ENCODE results near the gene TMEM185A. TPM values are rescaled to one million over a fixed set of nuclear protein-coding genes. Genes with fewer than 3 reads are reported as not detected.

The TMEM185A gene
- total RNA-seq = 11.1 and 14.6 TPM in 2 replicates

GRCh38 chrX:149631234-149632165 is at the start of gene TMEM185A:
TMEM185A (minus strand) TSS chrX:149631792; CDS start chrX:149631580, 212 bp downstream.

GRCh38 chrX:149595214-149595613 is 36.4 kb downstream of the TMEM185A start, which contains the start of gene HSFX2:
HSFX2 (minus strand) TSS chrX:149595314; CDS start chrX:149594700, 614 bp downstream.

DNA sequence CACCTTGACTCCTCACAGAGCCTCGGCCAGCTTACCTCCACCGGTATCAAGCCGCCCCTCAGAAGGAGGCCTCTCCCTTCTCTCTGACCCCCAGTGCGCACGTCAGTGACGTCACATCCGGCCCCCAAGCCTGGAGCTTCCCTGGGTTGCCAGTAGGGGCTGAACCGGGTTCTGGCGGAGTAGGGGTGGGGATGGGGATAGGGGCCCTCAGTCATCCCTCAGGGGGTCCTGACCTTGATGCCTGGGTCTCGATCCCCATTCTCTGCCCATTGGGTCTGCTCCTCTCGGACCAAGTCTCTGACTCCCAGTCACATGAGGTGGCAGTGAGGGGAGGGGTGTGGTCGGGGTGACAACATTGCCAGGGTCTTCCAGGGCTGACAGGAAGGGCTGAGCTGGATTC is 44.2 kb downstream of the TMEM185A start, which contains the start of gene MAGEA9B:
Gene MAGEA9B (minus strand): TSS at position 101 of the 400 bp plus-strand sequence. CDS start 4,280 bp downstream, outside the sequence.

GRCh38 chrX:149549701-149550100 is 81.9 kb downstream of the TMEM185A start, which contains the start of gene HSFX3:
HSFX3 (minus strand) TSS chrX:149549924; CDS start chrX:149549852, 72 bp downstream.

Other genes with a start within 250 kb of the TMEM185A start
- gene IDS, start 126.5 kb downstream of the TMEM185A start, total RNA-seq = 19.3 and 23.1 TPM in 2 replicates
- gene EOLA1, start 90.8 kb downstream of the TMEM185A start, total RNA-seq = 13.3 and 16.3 TPM in 2 replicates
- gene HSFX3, start 81.9 kb downstream of the TMEM185A start, total RNA-seq = not detected in 2 replicates
- not detected in 2 replicates for gene MAGEA9B, start 44.3 kb downstream of the TMEM185A start, total RNA-seq
- 0.32 TPM in 1 of 2 replicates, not detected in the other for gene HSFX2, start 36.5 kb downstream of the TMEM185A start, total RNA-seq
- not detected in 2 replicates for gene MAGEA11, start 80.3 kb upstream of the TMEM185A start, total RNA-seq
- under 0.01 and 0.46 TPM in 2 replicates for gene HSFX1, start 142.3 kb upstream of the TMEM185A start, total RNA-seq
- gene MAGEA9, start 150.1 kb upstream of the TMEM185A start, total RNA-seq = not detected in 2 replicates
- not detected in 2 replicates for gene MAGEA8, start 249.4 kb upstream of the TMEM185A start, total RNA-seq

Measured in epithelial cell of umbilical artery (primary cell).